ENCODE measurements around the gene C19orf12. TPM values are rescaled to one million over a fixed set of nuclear protein-coding genes. Genes with fewer than 3 reads are reported as not detected.

Gene C19orf12
- total and polyA plus RNA-seq, 2 experiments from 2014 or later = 11.4 to 17.2 TPM

GRCh38 chr19:29687244-29687896 is 27.7 kb downstream of the C19orf12 start:
- Histone ChIP-seq H3F3A (replicated peaks; ENCODE audit: low read depth) (no peaks in the 10 kb centered on the region), H3K4me1 (ENCODE audit: insufficient read depth) (no peaks in the 10 kb centered on the region), H3K4me2 (no peak overlapping the region), H3K36me3 (ENCODE audit: insufficient read depth) (no peaks in the 10 kb centered on the region; the same call in 1 of the 2 replicates), H3K4me3 (no peak overlapping the region), H3K79me2 (replicated peaks; ENCODE audit: insufficient read depth) (no peaks in the 10 kb centered on the region), H2AFZ (no peak overlapping the region), H3K27ac (ENCODE audit: low read depth) (no peak overlapping the region), H3K27me3 (ENCODE audit: insufficient read depth) (no peaks in the 10 kb centered on the region), H3K9me2 (ENCODE audit: insufficient read depth) (peaks cover 5% of the 10 kb centered on the region; the same call in 1 of the 2 replicates), H4K20me1 (replicated peaks; ENCODE audit: insufficient read depth) (no peaks in the 10 kb centered on the region)
- Mint-ChIP-seq H3K4me1 (peaks cover 7% of the 10 kb centered on the region), H3K27ac (no peak overlapping the region), H3K36me3 (ENCODE audit: low read depth) (peaks cover 8% of the 10 kb centered on the region), H3K9me3 (peaks cover 29% of the 10 kb centered on the region), H3K27me3 (ENCODE audit: insufficient read depth, low read depth, poor library complexity) (peaks cover 6% of the 10 kb centered on the region), H3K4me3 (no peak overlapping the region; the same call in 2 of the 3 replicates)
- ATAC-seq (no peak), DNase-seq (ENCODE audit: low spot score) (no peak)
- TF ChIP-seq CTCF (conservative IDR thresholded peaks at IDR 0.05; ENCODE audit: low read depth in 2 of 2) = no peak

GRCh38 chr19:29686285-29686805 is 28.7 kb downstream of the C19orf12 start:
- Mint-ChIP-seq H3K9me3 (peaks cover 29% of the 10 kb centered on the region), H3K27ac (no peak overlapping the region), H3K4me1 (peaks cover 7% of the 10 kb centered on the region), H3K4me3 (no peak overlapping the region), H3K36me3 (ENCODE audit: low read depth) (peaks cover 8% of the 10 kb centered on the region), H3K27me3 (ENCODE audit: insufficient read depth, low read depth, poor library complexity) (peaks cover 10% of the 10 kb centered on the region)
- no peak overlapping the region for H2AFZ ChIP-seq
- H3K79me2 ChIP-seq (replicated peaks; ENCODE audit: insufficient read depth) = no peaks in the 10 kb centered on the region
- no peak for DNase-seq (ENCODE audit: low spot score)
- H3K4me1 ChIP-seq (ENCODE audit: insufficient read depth) = no peaks in the 10 kb centered on the region
- no peak overlapping the region for H3K4me2 ChIP-seq
- no peaks in the 10 kb centered on the region for H3F3A ChIP-seq (replicated peaks; ENCODE audit: low read depth)
- H3K9me2 ChIP-seq (ENCODE audit: insufficient read depth) = peaks cover 5% of the 10 kb centered on the region; the same call in 1 of the 2 replicates
- no peak overlapping the region for H3K4me3 ChIP-seq
- no peak for ATAC-seq
- no peaks in the 10 kb centered on the region for H3K27me3 ChIP-seq (ENCODE audit: insufficient read depth)
- H4K20me1 ChIP-seq (replicated peaks; ENCODE audit: insufficient read depth) = no peaks in the 10 kb centered on the region
- no peak overlapping the region for H3K27ac ChIP-seq (ENCODE audit: low read depth)
- H3K36me3 ChIP-seq (ENCODE audit: insufficient read depth) = no peaks in the 10 kb centered on the region; the same call in 1 of the 2 replicates
- TF ChIP-seq ZNF331 (CRISPR knock-in tag; IDR thresholded peaks at IDR 0.05; ENCODE audit: low read depth) = no peak
- TF ChIP-seq CTCF (conservative IDR thresholded peaks at IDR 0.05; ENCODE audit: low read depth in 2 of 2) = no peak
- no peak for TF ChIP-seq REST (IDR thresholded peaks at IDR 0.05; ENCODE audit: unreplicated experiment)
- no peak for TF ChIP-seq POLR2AphosphoS5 (IDR thresholded peaks at IDR 0.05; ENCODE audit: low read depth)
- TF ChIP-seq ETS1 (IDR thresholded peaks at IDR 0.05) = no peak
- no peak for TF ChIP-seq CREB1 (CRISPR knock-in tag; IDR thresholded peaks at IDR 0.05; ENCODE audit: low read depth)
- no peak for TF ChIP-seq EZH2 (IDR thresholded peaks at IDR 0.05; ENCODE audit: low read depth, unreplicated experiment)
- no peak for TF ChIP-seq STAT1 (IDR thresholded peaks at IDR 0.05; ENCODE audit: unreplicated experiment)
